SK-N-SH (cell line): ENCODE data around the gene SPIRE2.

Experiments used
- CTCF ChIP-seq: fragments of 200-600 bp; sonication (generic); IDR thresholded peaks from 2 replicates; pipeline ENCODE4 v1.6.1; 2017; ENCODE audit warnings: antibody characterized with exemption, mild to moderate bottlenecking, moderate library complexity
- EZH2phosphoT487 ChIP-seq: fragments of 200-600 bp; sonication (generic); IDR thresholded peaks from 2 replicates; pipeline ENCODE4 v1.6.1; 2017; ENCODE audit warnings: low read depth, mixed run types, mild to moderate bottlenecking, antibody characterized with exemption, moderate library complexity, borderline replicate concordance
- NFIC ChIP-seq: IDR thresholded peaks from 2 replicates; pipeline ENCODE4 v1.4.0; 2012; ENCODE audit warnings: borderline replicate concordance
- PBX3 ChIP-seq: IDR thresholded peaks from 2 replicates; pipeline ENCODE4; 2012
- POLR2AphosphoS5 ChIP-seq: IDR thresholded peaks from 2 replicates; pipeline ENCODE4 v1.6.1; 2012; ENCODE audit warnings: low read depth, low read length
- SIN3A ChIP-seq: IDR thresholded peaks from 2 replicates; pipeline ENCODE4 v1.6.1; 2012; ENCODE audit warnings: low read depth, mild to moderate bottlenecking, low read length, moderate library complexity, borderline replicate concordance
- TAF1 ChIP-seq: IDR thresholded peaks from 2 replicates; pipeline ENCODE4 v1.6.1; 2012; ENCODE audit warnings: low read depth, mild to moderate bottlenecking, low read length, moderate library complexity, borderline replicate concordance
- USF1 ChIP-seq: IDR thresholded peaks from 2 replicates; pipeline ENCODE4 v1.4.0; 2012; ENCODE audit warnings: low read depth, borderline replicate concordance
- YY1 ChIP-seq: IDR thresholded peaks from 2 replicates; pipeline ENCODE4 v1.4.0; 2012; ENCODE audit warnings: low read depth, mild to moderate bottlenecking

DNA sequence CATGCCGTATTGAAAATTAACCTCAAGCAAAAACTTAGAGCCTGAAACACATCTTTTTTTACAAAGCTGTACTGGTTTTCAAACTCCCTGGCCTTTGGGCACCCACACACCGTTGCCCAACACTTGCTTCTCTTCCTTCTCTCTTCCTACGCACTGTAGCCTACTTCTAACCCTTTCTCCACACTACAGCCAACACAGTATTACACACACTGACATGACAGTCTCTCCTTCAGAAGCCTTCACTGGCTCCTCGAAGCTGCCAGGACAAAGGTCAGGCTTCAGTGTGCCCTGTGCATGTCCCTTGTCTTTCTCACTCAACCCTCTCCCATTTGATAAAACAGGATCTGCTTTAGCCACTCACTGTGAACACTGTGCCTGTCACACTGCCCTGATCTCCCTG lies 19.8 kb upstream of the SPIRE2 start:
- no peak for TF ChIP-seq CTCF
- TF ChIP-seq NFIC: no peak
- TF ChIP-seq USF1: no peak
- no peak for TF ChIP-seq POLR2AphosphoS5
- no peak for TF ChIP-seq SIN3A
- no peak for TF ChIP-seq YY1
- TF ChIP-seq PBX3: no peak
- no peak for TF ChIP-seq TAF1
- no peak for TF ChIP-seq EZH2phosphoT487
